Measurements from ENCODE around the gene LTK.

The LTK gene

DNA sequence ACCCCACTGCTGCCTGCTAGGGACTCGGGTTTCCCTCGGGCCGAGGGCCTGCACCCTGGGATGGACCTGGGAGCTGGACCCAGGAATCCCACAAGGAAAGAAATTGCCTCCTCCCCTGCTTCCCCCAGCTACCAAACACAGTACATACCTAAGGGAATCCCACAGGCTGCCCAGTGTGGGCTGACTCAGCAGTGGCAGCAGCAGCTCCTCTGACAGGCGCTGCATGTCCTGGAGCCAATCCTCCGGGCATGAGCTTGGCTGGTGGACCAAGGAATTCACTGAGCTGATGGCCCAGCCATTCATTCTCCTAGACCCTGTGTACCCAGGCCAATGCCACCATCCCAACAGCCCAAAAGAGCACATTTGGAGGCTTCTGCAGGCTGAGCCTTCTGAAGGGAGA is 9.5 kb upstream of the LTK start:
- DNase-seq = no peak

DNA sequence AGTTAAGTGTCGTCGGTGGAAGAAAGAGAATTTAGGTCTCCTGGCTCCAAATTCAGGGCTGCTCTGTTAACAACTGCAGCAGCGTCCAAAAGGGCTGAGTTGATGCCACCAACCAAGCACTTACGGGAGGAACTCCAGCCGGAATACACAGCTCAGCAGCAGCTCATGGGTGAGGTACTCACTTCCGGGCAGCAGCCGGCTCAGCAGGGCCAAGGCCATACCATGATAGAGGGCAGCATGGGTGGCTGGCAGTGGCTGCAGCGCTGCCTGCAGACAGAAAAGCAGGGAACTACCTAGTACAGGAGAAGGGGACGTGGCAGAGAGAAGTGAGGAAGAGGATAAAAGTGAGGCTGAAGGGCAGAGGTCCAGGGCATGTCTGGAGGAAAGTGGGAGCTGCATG is 8.0 kb upstream of the LTK start:
- DNase-seq = no peak

DNA sequence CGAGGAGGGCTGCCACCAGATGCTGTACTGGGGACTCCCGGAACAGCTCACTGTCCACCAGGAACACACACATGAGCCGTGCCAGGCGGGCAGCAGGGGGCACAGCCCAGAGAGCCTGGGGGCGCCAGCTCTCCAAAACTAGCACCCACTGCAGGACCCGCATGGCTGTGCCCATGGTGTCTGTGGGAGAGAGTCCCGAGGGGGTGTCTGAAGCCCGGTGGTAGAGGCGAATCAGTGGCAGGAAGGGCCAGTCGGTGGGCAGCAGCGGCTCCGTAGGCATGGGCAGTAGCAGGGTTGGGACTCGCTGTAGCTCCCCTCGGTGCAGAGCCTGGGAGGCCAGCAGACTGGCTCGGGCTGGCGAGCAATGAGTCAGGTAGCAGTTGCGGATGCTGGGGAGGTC is 7.0 kb upstream of the LTK start:
- no peak for DNase-seq

DNA sequence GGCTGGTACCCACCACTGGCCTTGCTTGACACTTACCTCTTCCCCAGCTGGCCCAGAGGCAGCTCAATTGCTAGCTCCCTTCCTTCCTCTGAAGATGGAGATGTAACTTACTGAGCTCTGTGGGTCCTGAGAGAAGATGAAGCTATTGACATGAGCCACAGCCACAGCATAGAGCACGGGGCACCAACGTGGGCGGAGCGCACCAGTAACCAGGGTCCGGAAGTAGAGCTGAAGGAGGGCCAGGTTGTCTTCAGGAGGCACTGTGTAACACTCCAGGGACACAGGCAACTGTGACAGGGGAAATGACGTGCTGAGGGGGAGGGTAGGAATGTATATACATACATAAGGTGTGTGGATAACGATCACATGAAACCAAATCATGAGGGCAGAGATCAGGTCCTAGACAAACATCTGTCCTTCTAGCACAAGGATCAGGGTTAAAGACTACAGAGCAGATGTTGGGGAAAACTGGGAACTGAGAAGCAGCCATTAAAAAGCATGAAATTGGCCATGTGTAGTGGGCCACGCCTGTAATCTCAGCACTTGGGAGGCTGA is 4.3 kb upstream of the LTK start:
- no peak for DNase-seq

DNA sequence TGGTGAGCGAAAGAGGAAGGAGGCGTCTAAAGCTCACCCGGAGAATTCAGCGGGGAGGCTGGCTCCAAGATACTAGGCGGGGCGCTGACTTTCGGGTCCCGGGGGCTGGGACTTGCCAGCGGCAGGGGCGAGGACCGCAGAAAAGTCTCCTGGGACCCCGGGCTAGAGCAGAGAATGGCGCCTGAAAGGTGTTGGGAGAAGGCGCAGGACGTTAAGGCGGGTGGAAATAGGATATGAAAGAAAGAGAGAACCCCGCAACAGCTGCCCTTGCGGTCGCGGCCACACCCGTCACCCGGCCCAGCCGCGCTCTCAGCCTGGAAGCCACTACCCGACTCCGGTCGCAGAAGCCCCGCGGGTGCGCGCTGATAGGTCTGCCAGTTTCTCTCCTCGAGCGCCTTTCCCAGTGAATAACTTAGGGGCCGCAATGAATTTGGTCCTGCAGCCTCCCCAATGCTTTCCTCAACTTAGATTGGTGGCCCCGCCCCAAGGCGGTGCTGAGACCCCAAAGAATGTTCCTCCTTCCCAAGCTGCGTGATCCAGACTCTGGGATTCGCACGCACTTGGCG is 604 bp downstream of the LTK start:
- DNase-seq = peak; percentile 21

DNA sequence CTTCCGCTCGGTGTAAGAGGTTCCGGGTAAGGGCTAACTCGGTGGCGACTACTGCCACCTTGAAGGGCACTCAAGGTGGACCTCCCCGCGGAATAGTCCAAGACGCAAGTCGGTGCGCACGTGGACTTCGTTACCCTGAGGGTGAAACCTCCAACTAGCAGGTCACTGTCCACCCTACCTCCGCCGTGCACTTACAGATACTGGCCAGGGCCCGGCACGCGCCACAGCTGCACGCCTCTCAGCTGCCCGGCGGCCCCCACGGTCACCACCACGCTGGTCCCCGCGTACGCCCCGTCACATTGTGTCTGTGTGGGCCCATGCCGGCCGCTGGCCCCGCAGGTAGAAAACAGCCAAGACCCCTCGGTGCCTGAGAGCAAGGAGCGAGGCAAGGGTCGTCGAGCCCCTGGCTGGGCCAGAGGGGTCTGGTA is 1.1 kb downstream of the LTK start:
- no peak for DNase-seq

DNA sequence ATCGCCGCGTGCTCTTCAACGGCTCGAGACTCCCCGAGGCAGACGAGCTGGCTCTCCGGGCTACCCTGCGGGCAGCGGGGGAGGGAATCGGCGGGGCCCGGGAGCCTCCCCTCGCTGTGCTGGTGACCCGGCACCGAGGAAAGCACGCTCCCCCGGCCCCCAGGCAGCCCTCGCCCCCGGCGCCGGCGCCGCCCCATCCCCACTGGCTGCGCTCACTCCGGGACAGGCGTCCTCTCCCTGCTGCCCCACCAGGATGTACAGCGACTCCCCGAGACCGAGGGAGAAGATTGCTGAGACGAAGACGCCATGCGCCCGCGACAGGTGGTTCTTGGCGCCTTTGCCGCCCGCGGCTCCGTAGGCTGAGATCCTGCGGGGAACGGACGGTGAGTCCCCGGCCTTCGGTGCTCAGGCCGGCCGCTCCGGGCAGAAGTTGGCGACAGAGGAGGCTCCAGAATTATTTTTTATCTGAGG is 1.7 kb downstream of the LTK start:
- no peak for DNase-seq

DNA sequence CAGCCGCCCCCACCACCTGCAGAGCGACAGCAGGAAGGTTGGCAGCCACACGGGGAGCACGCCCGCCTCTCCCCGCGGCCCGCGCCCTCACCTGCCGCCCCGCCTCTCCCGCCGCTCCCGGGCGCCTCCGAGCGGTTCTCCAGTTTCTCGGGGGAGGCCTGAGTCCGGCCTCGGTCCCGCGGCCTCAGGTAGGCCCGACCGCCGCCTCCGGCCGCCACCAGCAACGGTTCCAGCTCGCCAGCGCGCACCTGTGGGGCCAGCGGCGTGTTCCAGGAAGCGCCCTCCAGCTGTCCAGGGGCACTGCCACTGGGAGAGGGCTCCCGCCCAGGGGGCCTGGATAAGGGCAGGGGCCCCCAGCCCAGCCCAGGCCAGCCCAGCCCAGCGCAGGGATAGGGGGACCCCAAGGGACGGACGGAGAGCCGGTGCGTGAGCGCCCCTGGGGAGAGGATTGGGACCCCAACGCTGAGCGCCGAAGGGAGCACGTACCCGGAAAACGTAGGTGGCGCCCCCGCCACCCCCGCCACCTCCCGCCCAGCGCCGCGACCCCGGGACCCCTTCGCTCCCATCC is 2.2 kb downstream of the LTK start:
- no peak for DNase-seq

DNA sequence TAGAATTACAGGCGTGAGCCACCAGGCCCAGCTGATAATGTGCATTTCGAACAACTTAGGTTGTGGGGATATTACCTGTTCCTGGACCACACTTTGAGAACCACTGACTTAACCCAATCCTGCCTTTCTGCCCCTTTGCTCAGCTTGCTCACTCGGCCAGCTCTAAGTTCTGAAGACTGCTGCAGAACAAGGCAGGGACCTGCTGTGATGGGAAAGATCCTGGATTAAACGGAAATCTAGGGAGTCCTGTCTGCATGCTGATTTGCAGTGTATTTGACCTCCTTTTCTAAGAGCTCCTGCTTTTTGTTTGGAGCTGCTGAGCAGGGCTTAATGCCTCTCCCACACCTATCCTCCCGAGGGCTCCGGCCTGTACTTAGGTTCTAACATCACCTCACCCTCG is 2.9 kb downstream of the LTK start:
- DNase-seq = no peak

DNA sequence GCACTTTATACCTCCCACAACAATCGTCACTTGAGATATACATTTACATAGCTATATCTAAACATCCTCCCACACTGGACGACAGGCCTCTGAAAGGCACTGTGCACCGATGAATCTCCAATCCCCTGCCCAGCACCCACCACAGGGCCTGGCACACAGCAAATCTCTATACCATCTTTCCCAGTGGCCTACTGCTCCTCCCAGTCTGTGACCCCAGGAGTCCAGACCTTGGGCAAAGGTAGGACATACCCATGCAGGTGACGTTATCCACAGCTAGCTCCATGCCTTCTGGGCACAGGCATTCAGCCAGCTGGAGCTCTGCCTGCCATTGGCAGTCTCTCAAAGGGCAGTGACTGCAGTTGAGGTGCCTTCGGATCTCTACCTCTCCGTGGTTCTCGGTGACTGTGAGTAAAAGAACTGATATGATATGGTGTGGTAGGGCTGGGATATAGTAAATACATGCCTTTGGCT is 5.8 kb downstream of the LTK start:
- DNase-seq = no peak

DNA sequence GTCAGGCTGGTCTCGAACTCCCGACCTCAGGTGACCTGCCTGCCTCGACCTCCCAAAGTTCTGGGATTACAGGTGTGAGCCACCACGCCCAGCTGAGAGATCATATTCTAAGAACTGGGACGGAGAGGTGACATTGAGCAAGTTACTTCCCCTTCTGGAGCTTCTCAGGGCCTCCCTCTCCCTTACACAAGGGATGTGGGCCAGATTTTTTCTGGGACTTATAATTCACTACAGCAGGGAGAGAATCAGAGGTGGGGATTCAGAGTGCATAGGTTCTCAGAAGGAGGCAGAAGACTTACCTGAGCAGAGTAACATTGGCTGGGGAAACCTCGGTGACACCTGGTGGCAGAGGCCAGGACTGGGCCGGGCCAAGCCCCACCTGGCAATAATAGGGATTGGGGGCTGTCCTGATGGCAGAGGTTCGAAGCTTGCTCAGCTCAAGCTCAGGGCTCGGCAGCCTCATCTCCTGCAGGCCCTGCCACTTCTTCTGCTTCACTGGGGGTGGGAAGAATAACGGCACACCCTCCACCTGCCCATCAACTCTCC is 6.8 kb downstream of the LTK start:
- DNase-seq = no peak

DNA sequence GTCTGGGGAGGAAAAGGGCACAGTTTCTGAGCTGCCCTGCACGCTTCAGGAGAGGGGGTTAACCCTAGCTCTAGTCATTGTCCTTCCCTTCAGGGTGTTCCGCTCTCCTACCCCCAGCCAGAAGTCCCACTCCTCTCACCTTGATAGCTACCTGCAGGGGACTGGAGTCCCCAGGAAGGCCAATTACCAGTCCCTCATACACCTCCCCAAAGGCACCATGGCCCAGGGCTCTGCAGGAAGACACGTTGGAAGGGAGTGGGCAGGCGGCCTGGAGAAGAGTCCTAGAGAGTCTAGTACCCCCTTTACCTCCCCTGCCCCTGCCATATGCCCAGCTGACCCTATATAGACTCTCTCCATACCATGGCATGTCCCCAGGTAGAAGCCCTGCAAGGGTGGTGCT is 7.9 kb downstream of the LTK start:
- no peak for DNase-seq

DNA sequence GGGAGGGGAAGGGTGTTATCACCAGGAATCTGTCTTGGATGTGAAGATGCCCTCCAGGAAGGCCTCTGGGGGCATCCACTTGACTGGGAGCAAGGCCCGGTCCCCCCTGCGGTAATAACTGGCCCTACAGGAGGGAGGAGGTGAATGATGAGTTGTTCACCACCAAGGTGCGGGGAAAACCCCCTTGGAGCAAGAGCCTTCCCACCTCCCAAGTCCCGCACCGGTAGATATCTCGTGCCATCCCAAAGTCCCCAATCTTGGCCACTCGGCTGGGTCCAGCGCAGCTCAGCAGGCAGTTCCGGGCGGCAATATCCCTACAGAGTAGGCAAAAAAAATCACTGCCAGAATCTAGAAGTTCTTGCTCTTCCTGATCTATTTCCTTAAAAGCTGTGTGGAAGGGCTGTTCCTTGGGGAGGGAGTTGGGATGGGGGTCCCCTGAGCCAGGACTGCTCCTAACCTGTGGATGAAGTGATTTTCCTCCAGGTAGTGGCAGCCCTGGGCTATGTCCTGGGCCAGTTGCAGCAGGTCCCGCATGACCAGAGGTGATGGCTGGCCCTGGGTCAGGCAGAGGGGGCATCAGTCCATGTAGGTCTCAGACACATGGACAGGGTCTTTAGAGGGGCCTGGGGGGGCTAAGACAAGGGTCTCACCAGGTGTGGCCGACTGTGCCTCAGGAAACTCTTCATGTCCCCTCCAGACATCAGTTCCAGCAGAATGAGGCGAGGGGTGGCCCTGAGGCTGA is 8.7 kb downstream of the LTK start:
- no peak for DNase-seq

DNA sequence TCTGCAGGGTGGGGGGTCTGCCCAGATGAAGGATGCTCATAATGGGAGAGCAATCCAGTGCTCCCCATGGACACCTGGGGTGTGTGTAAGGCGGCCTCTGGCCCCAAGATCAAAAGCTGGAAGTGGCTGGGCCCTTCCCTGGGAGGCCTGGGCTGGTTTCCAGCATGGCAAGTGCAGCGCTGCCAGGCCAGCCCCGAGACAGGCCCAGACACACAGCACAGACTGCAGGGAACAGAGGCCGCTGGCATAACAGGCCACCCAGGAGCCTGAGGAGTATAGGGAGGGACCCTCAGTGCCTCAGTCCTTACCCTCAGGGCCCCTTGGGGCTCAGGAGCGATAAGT is 10.0 kb downstream of the LTK start:
- no peak for DNase-seq

DNA sequence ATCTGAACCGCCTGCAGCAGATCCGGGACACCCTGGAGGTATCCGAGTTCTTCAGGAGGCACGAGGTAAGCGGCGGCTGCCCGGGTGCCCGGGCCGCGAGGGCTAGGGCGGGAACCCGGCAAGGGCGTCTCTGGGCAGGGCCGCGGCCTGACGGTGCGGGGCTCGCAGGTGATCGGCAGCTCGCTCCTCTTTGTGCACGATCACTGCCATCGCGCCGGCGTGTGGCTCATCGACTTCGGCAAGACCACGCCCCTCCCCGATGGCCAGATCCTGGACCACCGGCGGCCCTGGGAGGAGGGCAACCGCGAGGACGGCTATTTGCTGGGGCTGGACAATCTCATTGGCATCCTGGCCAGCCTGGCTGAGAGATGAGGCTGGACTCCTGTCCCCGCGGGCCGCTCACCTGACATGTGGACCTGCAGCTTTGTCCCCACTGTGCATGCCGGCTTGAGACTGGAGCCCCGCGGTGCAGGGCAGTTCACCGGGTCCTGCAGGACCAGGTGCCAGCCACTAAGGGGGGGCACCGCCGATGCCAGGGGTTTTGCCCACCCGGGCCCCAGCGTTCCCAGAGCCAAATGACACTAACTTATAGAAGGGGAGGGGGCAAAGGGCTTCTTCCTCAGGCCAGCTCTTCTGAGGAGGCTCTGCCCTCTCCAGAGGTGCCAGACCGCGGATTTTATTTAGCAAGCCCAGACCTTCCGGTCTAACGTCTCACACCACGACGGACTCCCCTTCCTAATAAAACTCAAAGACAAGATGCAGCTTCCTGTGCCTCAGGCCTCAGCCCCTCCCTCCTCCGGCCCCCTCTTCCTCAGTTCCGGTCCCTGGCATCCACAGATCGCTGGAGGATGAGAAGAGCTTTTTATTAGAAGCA is 10.6 kb downstream of the LTK start:
- DNase-seq = no peak

DNA sequence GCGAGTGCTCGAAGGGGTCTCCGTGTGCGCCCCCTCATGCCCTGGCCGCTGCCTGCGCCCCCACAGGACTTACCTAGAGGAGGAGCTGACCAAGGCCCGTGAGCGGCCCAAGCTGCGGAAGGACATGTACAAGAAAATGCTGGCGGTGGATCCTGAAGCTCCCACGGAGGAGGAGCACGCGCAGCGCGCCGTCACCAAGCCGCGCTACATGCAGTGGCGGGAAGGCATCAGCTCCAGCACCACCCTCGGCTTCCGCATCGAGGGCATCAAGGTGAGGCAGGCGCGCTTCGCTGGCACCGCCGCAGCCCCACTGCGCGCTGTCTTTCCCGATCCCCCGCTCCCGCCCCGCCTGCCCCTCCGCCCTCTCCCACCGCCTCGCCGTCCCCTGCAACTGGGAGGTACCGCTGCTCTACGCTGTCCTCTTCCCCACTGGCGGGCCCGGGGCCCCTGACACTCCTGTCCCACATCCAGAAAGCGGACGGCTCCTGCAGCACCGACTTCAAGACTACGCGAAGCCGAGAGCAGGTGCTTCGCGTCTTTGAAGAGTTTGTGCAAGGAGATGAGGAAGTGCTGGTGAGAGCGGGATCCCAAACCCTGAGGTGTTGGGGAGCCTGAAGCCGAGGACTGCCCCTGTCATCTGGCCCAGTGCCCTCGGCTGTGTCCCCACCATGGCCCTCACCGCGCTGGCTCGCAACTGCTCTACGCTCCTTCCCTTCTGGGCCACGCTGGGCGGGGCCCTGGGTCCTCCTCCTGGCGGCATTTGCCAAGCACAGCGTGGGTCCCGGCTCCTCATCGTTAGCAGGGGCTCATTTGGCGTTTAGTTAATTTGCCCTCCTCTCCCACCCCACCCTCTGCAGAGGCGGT is 11.5 kb downstream of the LTK start:
- no peak for DNase-seq

DNA sequence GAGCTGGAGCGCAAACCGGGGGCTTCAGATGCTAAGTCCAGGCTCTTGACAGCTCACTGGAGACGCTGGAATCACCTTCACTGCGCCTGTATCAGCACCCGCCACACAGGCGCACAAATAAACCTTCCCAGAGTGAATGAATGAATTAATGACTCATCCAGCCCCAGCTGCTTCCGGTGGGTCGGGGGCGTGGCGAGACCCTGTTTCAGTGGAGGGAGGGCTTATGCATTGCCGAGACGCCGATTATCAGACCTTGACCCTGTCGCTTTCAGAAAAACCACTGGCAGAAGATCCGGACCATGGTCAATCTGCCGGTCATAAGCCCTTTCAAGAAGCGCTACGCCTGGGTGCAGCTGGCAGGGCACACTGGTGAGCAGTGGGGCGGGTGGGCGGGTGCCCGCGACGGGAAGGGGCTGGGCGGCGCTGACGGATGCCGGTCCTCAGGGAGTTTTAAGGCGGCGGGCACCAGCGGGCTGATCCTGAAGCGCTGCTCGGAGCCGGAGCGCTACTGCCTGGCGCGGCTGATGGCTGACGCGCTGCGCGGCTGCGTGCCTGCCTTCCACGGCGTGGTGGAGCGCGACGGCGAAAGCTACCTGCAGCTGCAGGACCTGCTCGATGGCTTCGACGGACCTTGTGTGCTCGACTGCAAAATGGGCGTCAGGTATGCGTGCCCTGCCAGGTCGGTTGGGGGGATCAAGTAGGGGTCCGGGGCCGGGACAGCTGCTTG is 12.3 kb downstream of the LTK start:
- peak; percentile 49 for DNase-seq

DNA sequence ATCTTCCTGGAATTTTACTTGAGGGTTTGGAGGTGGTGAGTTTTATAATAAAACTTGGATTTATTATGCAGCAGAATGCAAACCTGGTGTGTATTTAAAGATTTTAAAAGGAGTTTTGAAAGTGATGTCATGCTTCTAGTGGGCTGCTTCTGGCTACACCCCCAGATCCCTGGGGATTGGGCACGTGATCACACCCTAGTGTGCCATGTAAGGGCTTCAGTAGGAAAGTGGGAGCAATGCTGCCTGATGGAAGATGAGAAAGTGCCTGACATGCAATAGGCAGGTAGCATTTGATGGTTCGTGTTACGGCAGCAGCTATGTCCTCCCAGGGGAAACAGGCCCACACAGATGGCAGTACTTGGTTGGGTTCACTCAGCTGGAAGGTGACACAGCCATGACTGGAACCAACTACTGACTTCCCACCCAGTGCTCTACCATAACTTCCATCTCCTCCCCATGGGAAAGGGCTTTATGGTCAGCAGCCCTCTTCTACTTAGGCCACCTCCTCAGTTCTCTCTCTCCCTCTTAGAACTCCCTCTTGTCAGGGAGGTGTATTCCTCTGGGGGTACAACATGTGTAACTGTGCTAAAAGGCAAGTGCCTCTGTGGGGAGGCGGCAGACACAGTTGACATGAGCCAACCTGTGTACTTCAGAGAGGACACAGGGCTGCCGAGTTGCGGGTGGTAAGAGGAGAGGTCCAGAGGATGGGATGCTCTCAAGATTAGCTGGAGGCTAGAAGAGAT is 14.3 kb downstream of the LTK start:
- no peak for DNase-seq

DNA sequence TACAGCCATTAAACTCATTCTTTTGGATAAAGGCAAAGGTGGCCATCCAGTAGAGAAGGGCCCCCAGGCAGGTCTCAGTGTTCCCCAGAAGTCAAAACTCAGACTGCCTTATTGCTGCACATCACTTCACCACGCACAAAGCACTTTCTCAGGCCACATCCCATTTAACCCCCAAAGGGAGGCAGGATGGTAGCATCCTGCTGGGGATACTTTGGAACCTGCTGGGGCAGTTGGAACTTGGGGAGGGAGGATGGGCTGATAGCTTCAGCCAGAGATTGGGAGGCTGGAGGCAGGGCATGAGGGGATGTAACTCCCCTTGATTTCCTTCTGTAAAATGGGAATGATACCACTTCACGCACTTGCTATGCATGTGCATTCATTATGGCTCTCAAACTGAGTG is 15.0 kb downstream of the LTK start:
- DNase-seq = no peak

All from activated CD4-positive, alpha-beta T cell treated with anti-CD3 and anti-CD28 coated beads, Interleukin-10, Interleukin-2, amounts not matched to agents 100 ng/mL and 50 ng/mL, durations not matched to agents 16 hours and 8 hours (primary cell).